Endometrial microvascular endothelial cells (primary cell): ENCODE data around the gene OR2W1. TPM values are rescaled to one million over a fixed set of nuclear protein-coding genes. Genes with fewer than 3 reads are reported as not detected.

Experiments used
- in situ Hi-C: cut with HindIII; loops from 2 replicates; pipeline ENCODE4 v1.10.0; 2017; ENCODE audit warnings: low sequenced_read_pairs, low pct_unique_long_range_greater_than_20kb; ENCODE audit errors: inconsistent ontology term
- total RNA-seq: library from RNA; depleted of rRNA; stranded (reverse); fragments of >200 nt; gene quantifications from one replicate; pipeline ENCODE4 v1.2.3, GENCODE V29; 2015; ENCODE audit errors: inconsistent ontology term

Gene OR2W1, protein sequence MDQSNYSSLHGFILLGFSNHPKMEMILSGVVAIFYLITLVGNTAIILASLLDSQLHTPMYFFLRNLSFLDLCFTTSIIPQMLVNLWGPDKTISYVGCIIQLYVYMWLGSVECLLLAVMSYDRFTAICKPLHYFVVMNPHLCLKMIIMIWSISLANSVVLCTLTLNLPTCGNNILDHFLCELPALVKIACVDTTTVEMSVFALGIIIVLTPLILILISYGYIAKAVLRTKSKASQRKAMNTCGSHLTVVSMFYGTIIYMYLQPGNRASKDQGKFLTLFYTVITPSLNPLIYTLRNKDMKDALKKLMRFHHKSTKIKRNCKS
- not detected for total RNA-seq

- in situ Hi-C loops = no loop called here
These were observed at the start of gene OR2W1 for GRCh38 chr6:29045075-29045474. TSS of gene OR2W1 (minus strand) at chr6:29045175. CDS start at chr6:29045175, 0 bp downstream.

GRCh38 chr6:29092957-29093356 lies 48.0 kb upstream of the OR2W1 start:
- in situ Hi-C loops = no loop called here

DNA sequence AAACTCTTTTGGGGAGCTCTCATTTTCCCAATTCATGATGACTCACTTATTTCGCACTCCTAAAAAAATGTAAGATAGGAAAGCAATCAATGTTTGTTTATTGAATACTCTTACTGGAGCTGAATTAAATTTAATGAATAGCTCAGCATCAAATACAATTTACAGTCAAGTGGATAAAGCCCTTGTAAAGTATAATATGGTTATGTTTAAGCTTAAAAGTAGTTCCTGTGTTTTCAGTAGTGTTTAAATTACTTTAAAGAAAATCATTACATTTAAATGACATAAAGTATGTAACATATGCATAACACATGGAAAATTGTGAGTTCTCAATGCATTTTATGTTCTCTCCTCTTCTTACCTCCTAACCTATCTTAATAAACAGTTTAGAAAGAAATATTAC lies 42.2 kb upstream of the OR2W1 start, which contains the start of gene OR2B3:
TSS of gene OR2B3 (minus strand) at position 101 of the 400 bp plus-strand sequence. CDS start at position 36, 65 bp downstream.
- in situ Hi-C loops = no loop called here

- in situ Hi-C loops = no loop called here
These were observed 37.5 kb upstream of the OR2W1 start for GRCh38 chr6:29082457-29082856.

DNA sequence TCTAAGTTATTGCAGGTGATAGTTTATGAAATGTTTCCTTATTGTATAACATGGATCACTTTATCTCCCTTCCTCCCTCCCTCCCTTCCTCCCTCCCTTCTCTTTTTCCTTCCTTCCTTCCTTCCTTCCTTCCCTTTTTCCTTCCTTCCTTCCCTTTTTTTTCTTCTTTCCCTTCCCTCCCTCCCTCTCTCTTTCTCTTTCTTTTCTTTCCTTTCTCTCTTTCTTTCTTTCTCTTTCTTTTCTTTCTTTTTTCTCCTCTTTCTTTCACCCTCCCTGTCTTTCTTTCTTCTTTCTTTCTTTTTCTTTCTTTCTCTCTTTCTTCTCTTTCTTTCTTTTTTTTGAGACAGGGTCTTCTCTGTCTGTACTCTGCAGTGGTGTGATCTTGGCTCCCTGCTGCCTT lies 36.3 kb upstream of the OR2W1 start:
- in situ Hi-C loops = no loop called here

GRCh38 chr6:29079203-29079602 lies 34.2 kb upstream of the OR2W1 start:
- in situ Hi-C loops = no loop called here

- in situ Hi-C loops = no loop called here
These were observed 27.1 kb upstream of the OR2W1 start for GRCh38 chr6:29071831-29072723.

GRCh38 chr6:29051680-29052079 lies 6.7 kb upstream of the OR2W1 start:
- in situ Hi-C loops = no loop called here

DNA sequence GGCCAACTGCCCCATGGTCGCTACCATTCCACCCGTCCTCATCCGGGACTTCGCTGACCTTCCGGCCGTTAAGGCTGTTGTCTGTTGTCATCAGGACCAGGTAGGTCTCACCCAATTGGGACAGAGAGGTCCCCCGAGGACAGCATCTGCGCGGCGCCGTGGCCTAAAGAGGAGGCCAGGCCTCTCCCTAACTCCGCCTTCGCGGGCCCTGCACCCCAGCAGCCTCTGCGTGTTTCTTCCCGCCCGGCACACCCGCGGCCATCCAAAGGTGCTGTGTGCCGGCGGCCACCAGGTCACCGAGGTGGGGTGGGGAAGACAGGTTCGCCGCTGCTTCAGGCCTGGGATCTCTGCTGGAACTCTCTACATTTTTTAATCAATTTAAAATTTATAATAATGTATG lies 9.0 kb downstream of the OR2W1 start:
- in situ Hi-C loops = no loop called here

GRCh38 chr6:29028821-29029220 lies 16.2 kb downstream of the OR2W1 start:
- in situ Hi-C loops = no loop called here

DNA sequence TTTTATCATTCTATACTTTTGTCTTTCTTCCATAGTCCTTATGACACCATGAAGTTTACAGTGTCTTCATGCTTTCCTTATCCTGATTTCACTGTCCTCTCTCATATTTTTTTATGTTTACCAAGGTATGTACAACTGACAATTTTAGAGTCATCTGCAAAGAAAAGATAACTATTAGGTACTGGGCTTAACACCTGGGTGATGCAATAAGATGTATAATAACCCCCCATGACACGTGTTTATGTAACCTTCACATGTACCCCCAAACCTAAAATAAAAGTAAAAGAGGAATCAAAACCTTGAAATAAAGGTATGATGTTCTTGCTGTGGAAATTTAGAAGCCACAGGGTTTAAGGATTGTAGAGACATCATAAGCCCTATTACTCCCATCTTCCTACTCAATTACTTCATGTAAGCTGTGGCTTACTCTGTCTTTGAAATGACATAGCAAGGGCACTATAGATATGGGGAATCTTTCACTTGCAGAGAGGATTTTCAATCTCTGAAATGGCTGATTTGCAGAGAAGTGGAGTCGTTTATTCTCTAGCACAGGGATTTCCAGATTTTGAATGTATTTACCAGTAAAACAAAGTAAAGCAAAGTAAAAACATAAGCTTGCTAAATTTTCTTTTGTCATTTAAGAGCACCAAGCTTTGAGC lies 18.9 kb downstream of the OR2W1 start:
- in situ Hi-C loops = no loop called here

- in situ Hi-C loops = no loop called here
These were observed 23.5 kb downstream of the OR2W1 start for GRCh38 chr6:29021434-29021833.

GRCh38 chr6:29019629-29020028 lies 25.3 kb downstream of the OR2W1 start:
- in situ Hi-C loops = no loop called here

GRCh38 chr6:29017428-29017802 lies 27.6 kb downstream of the OR2W1 start:
- in situ Hi-C loops = no loop called here

DNA sequence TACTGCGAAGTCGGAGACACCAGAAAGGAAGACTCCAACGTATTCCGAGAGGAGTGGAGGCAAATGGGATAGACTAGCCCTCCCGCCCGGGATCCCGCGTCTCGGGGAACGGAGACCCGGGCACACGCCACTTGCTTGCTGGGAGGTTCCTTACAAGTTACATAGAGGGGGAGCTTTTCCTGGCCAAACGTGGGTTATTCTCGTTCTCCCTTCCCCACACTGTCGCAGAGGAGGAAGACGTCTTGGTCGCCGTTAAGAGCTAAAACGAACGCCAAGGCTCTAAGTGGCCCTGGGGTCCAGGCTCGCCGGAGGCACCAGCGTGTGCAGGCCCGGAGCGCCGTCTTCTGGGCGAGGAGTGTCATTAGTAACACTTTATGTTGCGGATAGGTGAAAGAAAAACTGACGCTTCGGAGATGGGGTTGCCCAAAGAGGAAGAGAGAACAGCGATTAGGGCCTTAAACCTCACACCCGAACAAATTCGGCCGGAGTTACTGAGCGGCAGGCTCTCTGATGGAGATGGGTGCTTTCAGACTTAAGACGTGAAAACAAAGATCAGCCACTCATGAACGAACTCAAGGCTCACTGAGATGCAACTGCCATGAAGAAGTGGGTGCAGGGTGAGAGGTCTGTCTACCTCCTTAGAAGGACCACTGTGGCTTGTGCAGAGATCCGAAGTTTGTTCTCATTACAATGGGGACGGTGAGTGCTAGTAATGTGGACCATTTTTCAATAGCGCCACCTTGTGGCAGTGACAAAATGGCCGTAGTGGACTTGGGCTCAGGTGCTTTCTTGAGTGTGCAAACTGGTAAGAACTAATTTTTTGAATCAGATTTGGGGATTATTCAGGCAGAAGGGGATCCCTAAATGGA lies 28.2 kb downstream of the OR2W1 start:
- in situ Hi-C loops = no loop called here

DNA sequence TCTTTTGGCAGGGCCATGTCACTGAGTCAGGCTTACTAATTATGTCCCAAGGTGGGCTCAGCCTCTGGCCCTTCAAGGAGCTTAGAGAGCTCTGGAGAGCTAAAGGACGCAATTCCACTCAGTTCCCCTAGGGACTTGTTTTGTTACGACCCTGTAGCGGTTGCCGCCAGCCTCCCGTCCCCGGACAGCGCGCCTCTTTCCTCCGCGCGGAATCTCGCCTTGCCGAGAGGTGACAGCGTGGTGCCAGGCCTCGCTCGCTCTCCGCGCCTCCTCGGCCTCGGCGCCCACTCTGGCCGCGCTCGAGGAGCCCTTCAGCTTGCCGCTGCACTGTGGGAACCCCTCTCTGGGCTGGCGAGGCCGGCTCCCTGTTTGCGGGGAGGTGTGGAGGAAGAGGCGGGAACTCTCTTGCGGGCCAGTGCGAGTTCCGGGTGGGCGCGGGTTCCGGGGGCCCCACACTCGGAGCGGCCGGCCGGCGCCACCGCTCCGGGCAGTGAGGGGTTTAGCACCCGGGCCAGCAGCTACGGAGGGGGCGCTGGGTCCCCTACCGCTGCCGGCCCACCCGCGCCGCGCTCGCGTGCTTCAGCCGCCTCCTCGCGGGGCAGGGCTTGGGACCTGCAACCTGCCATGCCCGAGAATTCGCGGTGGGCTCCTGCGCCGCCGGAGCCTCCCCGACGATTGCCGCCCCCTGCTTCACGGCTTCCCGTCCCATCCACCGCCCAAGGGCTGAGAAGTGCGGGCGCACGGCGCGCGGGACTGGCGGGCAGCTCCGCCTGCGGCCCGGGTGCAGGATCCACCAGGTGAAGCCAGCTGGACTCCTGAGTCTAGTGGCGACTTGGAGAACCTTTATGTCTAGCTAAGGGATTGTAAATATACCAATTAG lies 30.0 kb downstream of the OR2W1 start:
- in situ Hi-C loops = no loop called here

DNA sequence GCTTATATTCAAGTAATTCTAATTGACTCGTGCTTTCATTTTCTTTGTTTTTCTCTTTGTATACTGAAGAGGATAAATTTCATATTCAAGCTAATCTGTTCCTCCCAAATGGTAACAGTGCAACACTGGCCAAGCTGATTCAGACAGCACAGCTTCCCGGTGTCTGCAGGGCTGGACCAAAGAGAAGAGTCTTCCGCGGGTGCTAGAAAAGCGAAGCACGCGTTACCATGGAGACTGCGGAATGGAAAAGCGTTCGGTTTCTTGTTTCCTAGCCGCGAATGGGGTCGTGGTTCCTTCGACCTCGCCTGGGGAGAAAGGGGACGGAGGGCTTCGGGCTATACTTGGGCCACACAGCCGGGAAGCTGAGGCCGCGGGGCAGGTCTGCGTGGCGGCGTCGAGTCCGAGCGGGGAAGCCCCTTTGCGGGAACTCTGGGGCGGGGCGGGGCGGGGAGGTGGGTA lies 33.7 kb downstream of the OR2W1 start:
- in situ Hi-C loops = no loop called here

DNA sequence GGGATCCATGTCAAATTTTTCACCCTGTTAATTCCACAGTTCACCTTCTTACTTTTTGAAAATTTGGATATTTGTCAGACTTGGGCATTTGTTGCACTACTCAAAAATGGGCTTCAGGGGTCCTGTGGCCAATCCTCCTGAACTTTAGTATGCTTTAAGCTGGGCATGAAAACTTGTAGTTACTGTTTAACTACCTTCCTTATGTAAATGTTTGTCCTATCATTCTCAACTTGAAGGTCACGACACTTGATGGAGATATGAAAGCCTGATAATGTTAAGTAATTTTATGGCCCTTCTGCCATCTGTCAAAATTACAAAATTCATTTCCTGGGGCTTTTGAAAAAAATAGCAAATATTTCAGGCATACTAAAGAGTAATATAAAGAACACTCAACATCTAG lies 35.6 kb downstream of the OR2W1 start:
- in situ Hi-C loops = loop anchor here (10.0 kb wide), 2 partner anchors 115 to 285 kb away; no protein-coding TSS in a partner anchor
